ENCODE results near the gene HSPA14. TPM values are rescaled to one million over a fixed set of nuclear protein-coding genes. Genes with fewer than 3 reads are reported as not detected.

The HSPA14 gene
- total RNA-seq, 1 experiment from 2014 or later: 41.0 TPM

DNA sequence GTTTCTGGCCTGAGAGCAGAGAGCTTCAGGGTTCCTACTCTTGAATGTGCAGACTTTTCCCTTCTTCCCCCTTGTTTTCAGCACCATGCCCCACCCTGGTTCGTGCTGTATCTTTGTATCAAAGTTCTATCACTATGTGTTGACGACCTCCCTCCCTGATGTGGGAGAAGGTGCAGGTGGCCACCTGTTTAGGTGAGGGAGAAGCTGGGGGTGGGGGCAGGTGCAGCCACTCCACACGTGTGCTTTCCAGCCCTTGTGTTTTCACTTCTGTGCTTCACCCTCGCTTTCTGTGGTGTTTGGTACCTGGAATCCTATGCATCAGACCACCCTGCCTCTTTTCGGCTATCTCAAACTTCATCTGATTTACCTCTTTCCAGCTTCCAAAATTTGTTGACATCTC, 20.9 kb downstream of the HSPA14 start:
- H2BK20ac ChIP-seq (ENCODE audit: low read depth, low read length, poor library complexity, severe bottlenecking): no peak overlapping the region
- Mint-ChIP-seq H3K9me3 (no peaks in the 10 kb centered on the region), H3K27ac (no peak overlapping the region; a peak in 1 of 7 replicates), H3K27me3 (ENCODE audit: low read depth) (no peaks in the 10 kb centered on the region), H3K4me3 (no peak overlapping the region), H3K4me1 (no peaks in the 10 kb centered on the region), H3K36me3 (ENCODE audit: insufficient read depth in 1 of 3, low read depth in 3 of 3) (peaks cover 11 to 54% (median 19%) of the 10 kb centered on the region in 3 experiments)
- no peak overlapping the region for H2BK120ac ChIP-seq (ENCODE audit: low read depth, low read length, poor library complexity, severe bottlenecking)
- H4K8ac ChIP-seq (replicated peaks; ENCODE audit: insufficient read length, low read depth, low read length): no peak overlapping the region
- no peak overlapping the region for H2BK15ac ChIP-seq (ENCODE audit: low read depth, low read length)
- H3T11ph ChIP-seq (ENCODE audit: low read length): no peak overlapping the region
- no peak overlapping the region for H3K9ac ChIP-seq (ENCODE audit: extremely low read depth, insufficient read length, low read length)
- no peak overlapping the region for H3K56ac ChIP-seq (ENCODE audit: insufficient read length, low read depth, low read length)
- H3K27ac ChIP-seq (ENCODE audit: insufficient read length, low read depth, low read length): no peak overlapping the region
- no peaks in the 10 kb centered on the region for H3K9me3 ChIP-seq (ENCODE audit: control insufficient read depth, low read depth, low read length)
- no peak for TF ChIP-seq CTCF (conservative IDR thresholded peaks at IDR 0.05)
- no peak overlapping the region for H3K23ac ChIP-seq (ENCODE audit: insufficient read length, low read depth, low read length)
- H3K27me3 ChIP-seq (ENCODE audit: insufficient read depth, low read length): no peaks in the 10 kb centered on the region
- H3K23me2 ChIP-seq (ENCODE audit: insufficient read length, low read depth, low read length, poor library complexity, severe bottlenecking): no peaks in the 10 kb centered on the region
- H2BK12ac ChIP-seq (ENCODE audit: insufficient read length, low read depth, low read length): no peak overlapping the region
- no peak overlapping the region for H2AK5ac ChIP-seq (ENCODE audit: insufficient read length, low read length)
- H3K4me1 ChIP-seq (ENCODE audit: insufficient read depth, low read length): no peaks in the 10 kb centered on the region
- no peaks in the 10 kb centered on the region for H4K20me1 ChIP-seq (ENCODE audit: control insufficient read depth, insufficient read depth, insufficient read length)
- no peak overlapping the region for H2BK5ac ChIP-seq (ENCODE audit: insufficient read length, low read length)
- no peak overlapping the region for H4K91ac ChIP-seq (ENCODE audit: insufficient read length, low read depth, low read length)
- no peaks in the 10 kb centered on the region for H3K79me2 ChIP-seq (ENCODE audit: insufficient read depth, low read length)
- H3K14ac ChIP-seq (ENCODE audit: insufficient read depth, low read length): no peak overlapping the region
- no peaks in the 10 kb centered on the region for H3K79me1 ChIP-seq (ENCODE audit: insufficient read depth, low read depth, low read length, poor library complexity, severe bottlenecking)
- H3K4me2 ChIP-seq (ENCODE audit: insufficient read depth, insufficient read length, low read length): no peak overlapping the region
- no peak overlapping the region for H3K18ac ChIP-seq (ENCODE audit: insufficient read length, low read depth, low read length)
- WGBS (ENCODE audit: extremely low coverage, insufficient read length, low lambda C conversion rate): no CpG with 5 or more reads among the region's 5 CpGs
- no peak overlapping the region for H4K5ac ChIP-seq (ENCODE audit: insufficient read length, low read depth, low read length)
- no peak for DNase-seq
- no peak overlapping the region for H3K4ac ChIP-seq (ENCODE audit: low read depth, low read length)
- H2AFZ ChIP-seq (ENCODE audit: low read length): no peak overlapping the region
